ENCODE measurements around the gene SCRN1. TPM values are rescaled to one million over a fixed set of nuclear protein-coding genes. Genes with fewer than 3 reads are reported as not detected.

The SCRN1 gene
- polyA plus RNA-seq, 1 donor from 2014 or later, result 130 TPM

- Histone ChIP-seq H3K27me3 (ENCODE audit: insufficient read depth, low read depth, low read length) (no peaks in the 10 kb centered on the region), H3K9me2 (ENCODE audit: insufficient read depth, low read length) (no peaks in the 10 kb centered on the region), H2AFZ (ENCODE audit: low read depth, low read length) (no peak overlapping the region), H3K79me2 (replicated peaks; ENCODE audit: insufficient read depth, low read length) (no peaks in the 10 kb centered on the region), H3K4me3 (ENCODE audit: low read length) (no peak overlapping the region), H3K4me2 (ENCODE audit: low read length) (no peak overlapping the region), H3K9me3 (ENCODE audit: low read length) (no peaks in the 10 kb centered on the region), H3F3A (ENCODE audit: insufficient read depth, low read length, poor library complexity, severe bottlenecking) (no peaks in the 10 kb centered on the region), H3K9ac (ENCODE audit: low read length) (no peak overlapping the region), H3K27ac (ENCODE audit: low read length) (no peak overlapping the region), H4K20me1 (ENCODE audit: insufficient read depth) (no peaks in the 10 kb centered on the region), H3K36me3 (ENCODE audit: insufficient read depth, low read length) (peaks cover 29% of the 10 kb centered on the region)
- TF ChIP-seq EP300 (conservative IDR thresholded peaks at IDR 0.05; ENCODE audit: poor library complexity, severe bottlenecking) (no peak), RAD21 (conservative IDR thresholded peaks at IDR 0.05) (peak; percentile 84), REST (IDR thresholded peaks at IDR 0.05; ENCODE audit: borderline replicate concordance) (no peak), EZH2 (IDR thresholded peaks at IDR 0.05; ENCODE audit: borderline replicate concordance, insufficient read depth, low read length, poor library complexity, severe bottlenecking) (no peak), SMC3 (conservative IDR thresholded peaks at IDR 0.05; ENCODE audit: poor library complexity) (peak; percentile 90), CTCF (IDR thresholded peaks at IDR 0.05; ENCODE audit: poor library complexity, severe bottlenecking) (peak; percentile 87), POLR2AphosphoS5 (IDR thresholded peaks at IDR 0.05) (no peak), TAF1 (IDR thresholded peaks at IDR 0.05; ENCODE audit: low read depth) (peak; percentile 38), MXI1 (conservative IDR thresholded peaks at IDR 0.05; ENCODE audit: poor library complexity, severe bottlenecking) (no peak)
These were observed 68.1 kb downstream of the SCRN1 start for GRCh38 chr7:29921404-29922010.

GRCh38 chr7:29920491-29920890 lies 69.1 kb downstream of the SCRN1 start:
- Histone ChIP-seq H2AFZ (ENCODE audit: low read depth, low read length) (no peak overlapping the region), H3K36me3 (ENCODE audit: insufficient read depth, low read length) (peaks cover 29% of the 10 kb centered on the region), H3K79me2 (replicated peaks; ENCODE audit: insufficient read depth, low read length) (no peaks in the 10 kb centered on the region), H3K27me3 (ENCODE audit: insufficient read depth, low read depth, low read length) (no peaks in the 10 kb centered on the region), H3K4me2 (ENCODE audit: low read length) (no peak overlapping the region), H4K20me1 (ENCODE audit: insufficient read depth) (no peaks in the 10 kb centered on the region), H3K9ac (ENCODE audit: low read length) (no peak overlapping the region), H3K9me2 (ENCODE audit: insufficient read depth, low read length) (no peaks in the 10 kb centered on the region), H3K4me3 (ENCODE audit: low read length) (no peak overlapping the region), H3K9me3 (ENCODE audit: low read length) (no peaks in the 10 kb centered on the region), H3F3A (ENCODE audit: insufficient read depth, low read length, poor library complexity, severe bottlenecking) (no peaks in the 10 kb centered on the region), H3K27ac (ENCODE audit: low read length) (no peak overlapping the region)
- TF ChIP-seq POLR2AphosphoS5 (IDR thresholded peaks at IDR 0.05) (no peak), EZH2 (IDR thresholded peaks at IDR 0.05; ENCODE audit: borderline replicate concordance, insufficient read depth, low read length, poor library complexity, severe bottlenecking) (no peak), MXI1 (conservative IDR thresholded peaks at IDR 0.05; ENCODE audit: poor library complexity, severe bottlenecking) (no peak), SMC3 (conservative IDR thresholded peaks at IDR 0.05; ENCODE audit: poor library complexity) (no peak), TAF1 (IDR thresholded peaks at IDR 0.05; ENCODE audit: low read depth) (no peak), CTCF (IDR thresholded peaks at IDR 0.05; ENCODE audit: poor library complexity, severe bottlenecking) (no peak), REST (IDR thresholded peaks at IDR 0.05; ENCODE audit: borderline replicate concordance) (no peak), EP300 (conservative IDR thresholded peaks at IDR 0.05; ENCODE audit: poor library complexity, severe bottlenecking) (no peak)

Measured in neural cell (in vitro differentiated cells).